Adrenal gland (tissue), 5 donors: Measurements from ENCODE around the gene TP73.

Experiments used
- POLR2A ChIP-seq, 2 donors: fragments of 450-650 bp; IDR thresholded peaks; one replicate each; pipeline ENCODE4 v1.6.1; 2017; ENCODE audit warnings: antibody characterized with exemption in 2 of 2, mild to moderate bottlenecking in 2 of 2, moderate library complexity in 1 of 2
- TF ChIP-seq, protein P1 (sequence below), 6 experiments: fragments of 450-650 bp in 4 of 6; fragments of 200-600 bp in 2 of 6; sonication (generic) in 1 of 6; IDR thresholded peaks; 1 replicate in 5 of 6; 2 replicates in 1 of 6; pipeline versions ENCODE4 v1.5.1 to v1.8.0; 2016 to 2021; ENCODE audit warnings: antibody characterized with exemption in 6 of 6, mild to moderate bottlenecking in 2 of 6, moderate library complexity in 1 of 6
- donor health status: DM: no; HTN: no; CAD: no.

DNA sequence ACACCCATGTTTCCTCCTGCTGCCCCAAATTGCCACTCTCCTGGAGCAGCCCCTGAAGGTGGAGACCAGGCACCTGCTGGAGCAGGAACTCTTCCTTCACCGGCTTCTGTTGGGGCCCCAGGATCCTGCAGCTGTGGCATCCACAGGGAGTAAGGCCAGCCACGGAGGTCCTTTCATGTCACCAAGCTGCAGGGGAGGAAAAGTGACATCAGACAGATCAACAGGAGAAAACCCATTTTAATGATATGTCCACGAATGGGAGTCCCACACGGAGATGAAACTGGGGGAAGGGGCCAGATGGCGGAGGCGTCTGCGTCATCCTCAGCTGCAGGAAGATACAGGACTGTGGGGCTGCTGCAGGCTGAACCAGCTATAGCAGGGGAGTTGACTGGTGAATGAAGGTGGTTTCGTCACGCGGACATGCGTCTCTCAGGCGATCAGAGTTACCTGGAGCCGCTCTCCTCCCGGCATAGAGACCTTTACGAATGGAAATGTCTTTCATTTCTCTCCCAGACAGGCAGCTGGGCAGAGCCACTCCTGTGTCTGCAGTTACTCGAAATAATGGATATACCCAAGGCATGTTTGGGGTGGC lies 9.9 kb downstream of the TP73 start:
- TF ChIP-seq, protein P1, sequence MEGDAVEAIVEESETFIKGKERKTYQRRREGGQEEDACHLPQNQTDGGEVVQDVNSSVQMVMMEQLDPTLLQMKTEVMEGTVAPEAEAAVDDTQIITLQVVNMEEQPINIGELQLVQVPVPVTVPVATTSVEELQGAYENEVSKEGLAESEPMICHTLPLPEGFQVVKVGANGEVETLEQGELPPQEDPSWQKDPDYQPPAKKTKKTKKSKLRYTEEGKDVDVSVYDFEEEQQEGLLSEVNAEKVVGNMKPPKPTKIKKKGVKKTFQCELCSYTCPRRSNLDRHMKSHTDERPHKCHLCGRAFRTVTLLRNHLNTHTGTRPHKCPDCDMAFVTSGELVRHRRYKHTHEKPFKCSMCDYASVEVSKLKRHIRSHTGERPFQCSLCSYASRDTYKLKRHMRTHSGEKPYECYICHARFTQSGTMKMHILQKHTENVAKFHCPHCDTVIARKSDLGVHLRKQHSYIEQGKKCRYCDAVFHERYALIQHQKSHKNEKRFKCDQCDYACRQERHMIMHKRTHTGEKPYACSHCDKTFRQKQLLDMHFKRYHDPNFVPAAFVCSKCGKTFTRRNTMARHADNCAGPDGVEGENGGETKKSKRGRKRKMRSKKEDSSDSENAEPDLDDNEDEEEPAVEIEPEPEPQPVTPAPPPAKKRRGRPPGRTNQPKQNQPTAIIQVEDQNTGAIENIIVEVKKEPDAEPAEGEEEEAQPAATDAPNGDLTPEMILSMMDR (IDR thresholded peaks at IDR 0.05), result no peak
- TF ChIP-seq POLR2A (IDR thresholded peaks at IDR 0.05), result no peak
